Measurements from ENCODE around the gene NUAK2.

Gene NUAK2

GRCh38 chr1:205346956-205347574, 25.5 kb upstream of the NUAK2 start:
- Histone ChIP-seq H3K79me2 (ENCODE audit: insufficient read depth, low read length) (no peaks in the 10 kb centered on the region), H3K9ac (ENCODE audit: low read length) (no peak overlapping the region), H4K20me1 (ENCODE audit: insufficient read depth, low read length) (no peaks in the 10 kb centered on the region), H3K9me3 (ENCODE audit: low read length) (no peaks in the 10 kb centered on the region), H3K4me1 (ENCODE audit: insufficient read depth, low read length, severe bottlenecking) (no peaks in the 10 kb centered on the region), H2AFZ (ENCODE audit: low read length) (no peak overlapping the region), H3K36me3 (ENCODE audit: insufficient read depth, low read length) (no peaks in the 10 kb centered on the region), H3K4me2 (ENCODE audit: low read length) (no peak overlapping the region), H3K27ac (ENCODE audit: low read depth, low read length, poor library complexity, severe bottlenecking) (no peak overlapping the region), H3F3A (ENCODE audit: insufficient read depth, low read length) (no peaks in the 10 kb centered on the region), H3K4me3 (ENCODE audit: low read depth, low read length, poor library complexity, severe bottlenecking) (no peak overlapping the region), H3K9me2 (ENCODE audit: low read depth, low read length) (no peaks in the 10 kb centered on the region), H3K27me3 (ENCODE audit: insufficient read depth, low read length) (peaks cover 5% of the 10 kb centered on the region; the same call in 1 of the 2 replicates)
- TF ChIP-seq CTCF (IDR thresholded peaks at IDR 0.05; ENCODE audit: low read length) = no peak
- TF ChIP-seq EZH2 (IDR thresholded peaks at IDR 0.05; ENCODE audit: borderline replicate concordance, low read length) = no peak

- no peak overlapping the region for H3K9ac ChIP-seq (ENCODE audit: low read length)
- H3K27me3 ChIP-seq (ENCODE audit: insufficient read depth, low read length) = peaks cover 2% of the 10 kb centered on the region; the same call in 1 of the 2 replicates
Observed at GRCh38 chr1:205345761-205346160, 24.2 kb upstream of the NUAK2 start.

GRCh38 chr1:205344066-205344928, 22.8 kb upstream of the NUAK2 start:
- Histone ChIP-seq H2AFZ (ENCODE audit: low read length) (no peak overlapping the region), H3K9me2 (ENCODE audit: low read depth, low read length) (no peaks in the 10 kb centered on the region), H3K9ac (ENCODE audit: low read length) (no peak overlapping the region), H3K27me3 (ENCODE audit: insufficient read depth, low read length) (peaks cover under 1% of the 10 kb centered on the region; the same call in 1 of the 2 replicates), H3K36me3 (ENCODE audit: insufficient read depth, low read length) (no peaks in the 10 kb centered on the region), H3F3A (ENCODE audit: insufficient read depth, low read length) (no peaks in the 10 kb centered on the region), H3K4me2 (ENCODE audit: low read length) (peak overlapping the region; percentile 50; the same call in 1 of the 2 replicates), H3K9me3 (ENCODE audit: low read length) (no peaks in the 10 kb centered on the region), H3K4me1 (ENCODE audit: insufficient read depth, low read length, severe bottlenecking) (no peaks in the 10 kb centered on the region), H3K79me2 (ENCODE audit: insufficient read depth, low read length) (no peaks in the 10 kb centered on the region), H3K27ac (ENCODE audit: low read depth, low read length, poor library complexity, severe bottlenecking) (no peak overlapping the region), H4K20me1 (ENCODE audit: insufficient read depth, low read length) (no peaks in the 10 kb centered on the region), H3K4me3 (ENCODE audit: low read depth, low read length, poor library complexity, severe bottlenecking) (peak overlapping the region; percentile 22)
- TF ChIP-seq CTCF (IDR thresholded peaks at IDR 0.05; ENCODE audit: low read length) (no peak), EZH2 (IDR thresholded peaks at IDR 0.05; ENCODE audit: borderline replicate concordance, low read length) (no peak)

More at GRCh38 chr1:205345761-205346160, 24.2 kb upstream of the NUAK2 start:
- Histone ChIP-seq H3K9me2 (ENCODE audit: low read depth, low read length) (no peaks in the 10 kb centered on the region), H3K9me3 (ENCODE audit: low read length) (no peaks in the 10 kb centered on the region), H3K36me3 (ENCODE audit: insufficient read depth, low read length) (no peaks in the 10 kb centered on the region), H2AFZ (ENCODE audit: low read length) (no peak overlapping the region), H3F3A (ENCODE audit: insufficient read depth, low read length) (no peaks in the 10 kb centered on the region), H3K79me2 (ENCODE audit: insufficient read depth, low read length) (no peaks in the 10 kb centered on the region), H3K4me1 (ENCODE audit: insufficient read depth, low read length, severe bottlenecking) (no peaks in the 10 kb centered on the region), H3K4me2 (ENCODE audit: low read length) (no peak overlapping the region), H3K27ac (ENCODE audit: low read depth, low read length, poor library complexity, severe bottlenecking) (no peak overlapping the region), H4K20me1 (ENCODE audit: insufficient read depth, low read length) (no peaks in the 10 kb centered on the region), H3K4me3 (ENCODE audit: low read depth, low read length, poor library complexity, severe bottlenecking) (no peak overlapping the region)
- TF ChIP-seq CTCF (IDR thresholded peaks at IDR 0.05; ENCODE audit: low read length) (no peak), EZH2 (IDR thresholded peaks at IDR 0.05; ENCODE audit: borderline replicate concordance, low read length) (no peak)

Measured in OCI-LY1 (cell line).